GM12865 (cell line): Measurements from ENCODE around the gene TPSD1.

Source experiments
- DNase-seq: peaks from one replicate; pipeline ENCODE4 v3.0.0; 2010; ENCODE audit warnings: low read depth
- H3K4me3 ChIP-seq: 2 replicates; pipeline ENCODE4 v1.5.1; 2011; ENCODE audit warnings: mild to moderate bottlenecking, low read depth, low read length, control low read depth
- CTCF ChIP-seq: IDR thresholded peaks from 2 replicates; pipeline ENCODE4 v1.5.1; 2011; ENCODE audit warnings: low read length, control low read depth, low read depth, inconsistent platforms; ENCODE audit not compliant: insufficient read depth; ENCODE audit errors: missing control alignments

TPSD1 gene

GRCh38 chr16:1272453-1273198, 16.8 kb downstream of the TPSD1 start:
- no peak overlapping the region for H3K4me3 ChIP-seq
- no peak for DNase-seq
- no peak for TF ChIP-seq CTCF

- no peak for DNase-seq
- H3K4me3 ChIP-seq, result no peak overlapping the region
Measured at GRCh38 chr16:1273816-1274215, 17.9 kb downstream of the TPSD1 start.

GRCh38 chr16:1274767-1275166, 18.9 kb downstream of the TPSD1 start:
- DNase-seq, result no peak
- no peak for TF ChIP-seq CTCF
- no peak overlapping the region for H3K4me3 ChIP-seq

More at GRCh38 chr16:1273816-1274215, 17.9 kb downstream of the TPSD1 start:
- no peak for TF ChIP-seq CTCF

GRCh38 chr16:1275791-1276579, 20.1 kb downstream of the TPSD1 start:
- no peak for DNase-seq
- no peak for TF ChIP-seq CTCF
- no peak overlapping the region for H3K4me3 ChIP-seq

GRCh38 chr16:1276580-1276878, 20.7 kb downstream of the TPSD1 start:
- H3K4me3 ChIP-seq, result no peak overlapping the region
- no peak for TF ChIP-seq CTCF
- no peak for DNase-seq

- no peak overlapping the region for H3K4me3 ChIP-seq
- DNase-seq, result no peak
- TF ChIP-seq CTCF, result no peak
Measured at GRCh38 chr16:1277151-1277598, 21.3 kb downstream of the TPSD1 start.
